GM12892 (cell line): ENCODE results near the gene CFAP299.
"Not testable (repeated sequence)": the region's sequence is repeated elsewhere in the genome, so short reads cannot be mapped to it uniquely, and the experiment has no call there.

Source experiments
- DNase-seq: peaks from one replicate; pipeline ENCODE4 v3.0.0; 2011; ENCODE audit not compliant: insufficient read length
- FAIRE-seq: peaks from 2 replicates; lab custom pipeline; 2011; peaks lifted over from hg19 to GRCh38; lab: Jason Lieb, UNC
- POLR2A ChIP-seq: IDR thresholded peaks from 2 replicates; pipeline ENCODE4 v1.6.1; 2011; ENCODE audit warnings: low read depth, low read length, control low read depth
- POLR2AphosphoS5 ChIP-seq: IDR thresholded peaks from 2 replicates; pipeline ENCODE4 v1.6.1; 2011; ENCODE audit warnings: low read depth, low read length, control low read depth
- TAF1 ChIP-seq: IDR thresholded peaks from 2 replicates; pipeline ENCODE4 v1.6.1; 2011; ENCODE audit warnings: low read depth, mild to moderate bottlenecking, control low read depth, low read length, borderline replicate concordance

CFAP299 gene

GRCh38 chr4:80678413-80678812 lies 342.9 kb downstream of the CFAP299 start:
- FAIRE-seq (no peak), DNase-seq (no peak)
- TF ChIP-seq POLR2A (no peak), POLR2AphosphoS5 (no peak), TAF1 (no peak)

- DNase-seq (no peak), FAIRE-seq (no peak)
- TF ChIP-seq POLR2AphosphoS5: no peak
- no peak for TF ChIP-seq POLR2A
- no peak for TF ChIP-seq TAF1
These were observed 345.4 kb downstream of the CFAP299 start for GRCh38 chr4:80680934-80681333.

- TF ChIP-seq POLR2AphosphoS5: no peak
- TF ChIP-seq POLR2A: no peak
- TF ChIP-seq TAF1: no peak
- DNase-seq (no peak), FAIRE-seq (no peak)
These were observed 349.7 kb downstream of the CFAP299 start for GRCh38 chr4:80685214-80685613.

DNA sequence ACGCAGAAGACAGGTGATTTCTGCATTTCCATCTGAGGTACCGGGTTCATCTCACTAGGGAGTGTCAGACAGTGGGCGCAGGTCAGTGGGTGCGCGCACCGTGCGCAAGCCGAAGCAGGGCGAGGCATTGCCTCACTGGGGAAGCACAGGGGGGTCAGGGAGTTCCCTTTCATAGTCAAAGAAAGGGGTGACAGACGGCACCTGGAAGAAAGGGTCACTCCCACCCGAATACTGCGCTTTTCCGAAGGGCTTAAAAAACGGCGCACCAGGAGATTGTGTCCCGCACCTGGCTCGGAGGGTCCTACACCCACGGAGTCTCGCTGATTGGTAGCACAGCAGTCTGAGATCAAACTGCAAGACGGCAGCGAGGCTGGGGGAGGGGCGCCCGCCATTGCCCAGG lies 352.2 kb downstream of the CFAP299 start:
- FAIRE-seq, DNase-seq: not testable (repeated sequence)

GRCh38 chr4:80694171-80694570 lies 358.6 kb downstream of the CFAP299 start:
- FAIRE-seq: no peak

DNA sequence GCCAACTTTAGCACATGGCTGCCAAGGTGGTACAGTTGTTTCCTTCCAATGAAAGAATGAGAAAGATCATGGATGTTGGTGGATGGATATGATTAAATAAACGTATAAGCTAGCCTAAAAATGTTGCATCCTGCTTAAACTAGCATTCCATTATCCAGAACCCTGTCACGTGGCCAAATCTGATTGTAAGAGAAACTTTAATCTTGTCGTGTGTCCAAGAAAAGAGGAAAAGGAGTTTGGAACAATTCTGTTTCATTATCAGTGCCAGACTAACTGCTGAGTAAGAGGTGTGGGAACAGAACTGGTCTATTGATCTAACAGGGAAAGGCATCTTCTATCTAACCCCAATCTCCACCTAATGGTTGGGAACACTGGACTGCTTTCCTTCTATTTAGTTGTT lies 369.8 kb downstream of the CFAP299 start:
- no peak for FAIRE-seq
- TF ChIP-seq POLR2AphosphoS5 (no peak), TAF1 (no peak), POLR2A (no peak)

More at GRCh38 chr4:80694171-80694570, 358.6 kb downstream of the CFAP299 start:
- DNase-seq: no peak
- no peak for TF ChIP-seq POLR2AphosphoS5
- TF ChIP-seq TAF1: no peak
- TF ChIP-seq POLR2A: no peak

GRCh38 chr4:80709082-80709869 lies 373.7 kb downstream of the CFAP299 start:
- TF ChIP-seq POLR2A (no peak), TAF1 (no peak), POLR2AphosphoS5 (no peak)
- no peak for DNase-seq
- no peak for FAIRE-seq

More for the DNA sequence above, 369.8 kb downstream of the CFAP299 start:
- DNase-seq: no peak

DNA sequence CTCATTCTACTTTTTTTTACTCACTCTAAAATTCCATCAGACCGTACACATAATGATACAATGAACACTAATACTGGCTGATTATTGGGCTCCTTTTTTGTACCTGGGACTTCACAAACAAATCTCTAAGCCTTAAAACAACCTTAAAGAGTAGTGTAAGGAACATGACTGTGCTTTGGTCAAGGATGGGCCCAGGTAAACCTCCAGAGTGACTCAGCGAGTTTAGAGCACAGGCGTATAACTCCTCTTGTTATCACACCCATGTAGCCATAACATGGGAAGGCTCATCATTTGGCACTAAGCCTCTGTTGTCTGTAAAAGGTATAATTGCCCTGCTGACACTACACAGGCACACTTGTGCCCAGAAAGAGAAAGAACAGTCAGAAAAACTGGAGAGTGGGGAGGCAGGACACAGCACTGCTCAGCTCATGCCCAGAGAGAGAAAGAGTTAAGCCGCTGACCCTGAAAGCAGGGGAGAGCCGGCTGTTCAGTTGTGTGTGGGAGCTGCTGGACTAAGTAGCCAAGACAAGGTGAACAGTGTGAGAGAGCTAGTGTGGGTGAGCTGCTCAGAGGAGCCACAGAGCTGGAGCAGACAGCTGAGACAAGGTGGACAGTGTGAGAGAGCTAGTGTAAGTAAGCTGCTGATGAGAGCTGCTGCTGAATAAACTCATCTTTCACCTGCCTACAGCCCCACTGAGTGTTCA lies 375.4 kb downstream of the CFAP299 start:
- DNase-seq (no peak), FAIRE-seq (no peak)
- TF ChIP-seq TAF1 (no peak), POLR2AphosphoS5 (no peak), POLR2A (no peak)

DNA sequence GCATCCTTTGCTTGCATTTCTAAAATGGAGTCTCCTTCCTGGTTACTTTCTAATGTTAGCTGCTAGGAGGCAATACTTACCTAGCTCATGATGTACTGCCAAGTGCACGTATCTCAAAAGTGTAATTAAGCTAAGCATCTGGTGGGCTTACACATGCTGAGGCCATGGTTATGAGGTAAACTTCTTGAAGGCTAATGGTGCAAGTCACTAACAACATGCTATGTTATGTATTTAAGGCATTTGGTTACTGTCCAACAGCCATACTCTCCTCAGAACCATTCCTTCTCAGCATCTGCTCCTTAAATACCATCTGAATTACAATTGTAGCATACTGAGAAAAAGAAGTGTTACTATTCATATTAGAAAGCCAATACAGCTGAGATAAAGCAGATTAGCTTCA lies 376.4 kb downstream of the CFAP299 start:
- DNase-seq (no peak), FAIRE-seq (no peak)
- TF ChIP-seq POLR2A (no peak), TAF1 (no peak), POLR2AphosphoS5 (no peak)

DNA sequence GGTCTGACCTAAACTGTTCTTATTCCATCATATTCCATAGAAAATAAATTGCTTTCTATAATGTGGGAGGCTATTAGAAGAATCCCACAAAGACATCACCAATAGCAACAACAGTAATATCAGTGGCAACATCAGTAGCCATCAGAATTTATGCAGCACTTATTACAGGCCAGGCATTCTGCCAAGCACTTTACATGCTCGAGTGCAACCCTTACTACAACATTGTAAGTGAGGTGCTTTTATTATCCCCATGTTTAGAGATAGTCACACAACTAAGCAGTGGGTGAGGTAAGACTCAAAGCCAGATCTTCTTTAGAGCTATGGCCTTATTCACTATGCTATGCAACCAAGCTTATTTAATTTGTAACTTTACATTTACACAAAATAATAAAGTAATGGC lies 377.9 kb downstream of the CFAP299 start:
- FAIRE-seq (no peak), DNase-seq (no peak)
- TF ChIP-seq POLR2A (no peak), TAF1 (no peak), POLR2AphosphoS5 (no peak)

- no peak for FAIRE-seq
These were observed 381.7 kb downstream of the CFAP299 start for GRCh38 chr4:80717204-80717603.

GRCh38 chr4:80726471-80726870 lies 390.9 kb downstream of the CFAP299 start:
- DNase-seq (no peak), FAIRE-seq (no peak)
- TF ChIP-seq POLR2AphosphoS5 (no peak), POLR2A (no peak), TAF1 (no peak)

More at GRCh38 chr4:80717204-80717603, 381.7 kb downstream of the CFAP299 start:
- TF ChIP-seq TAF1: no peak
- no peak for TF ChIP-seq POLR2AphosphoS5
- no peak for TF ChIP-seq POLR2A
- DNase-seq: no peak
